Right renal cortex interstitium (tissue), 3 donors: ENCODE results near the gene AUTS2. TPM values are rescaled to one million over a fixed set of nuclear protein-coding genes. Genes with fewer than 3 reads are reported as not detected.

ENCODE experiments used
- DNase-seq, 3 donors: peaks; one replicate each; pipeline ENCODE4 v3.0.0-alpha.2; 2013; ENCODE audit warnings: low read depth in 3 of 3, low spot score in 2 of 3
- polyA plus RNA-seq, 3 donors: library from polyadenylated mRNA; unstranded; fragments of 120-200 nt; gene quantifications; one replicate each; pipeline ENCODE4 v1.2.1, GENCODE V29; 2013; ENCODE audit not compliant: insufficient read length in 3 of 3

AUTS2 gene
- polyA plus RNA-seq, 3 donors = 51.6 to 66.2 (median 55.2) TPM

DNA sequence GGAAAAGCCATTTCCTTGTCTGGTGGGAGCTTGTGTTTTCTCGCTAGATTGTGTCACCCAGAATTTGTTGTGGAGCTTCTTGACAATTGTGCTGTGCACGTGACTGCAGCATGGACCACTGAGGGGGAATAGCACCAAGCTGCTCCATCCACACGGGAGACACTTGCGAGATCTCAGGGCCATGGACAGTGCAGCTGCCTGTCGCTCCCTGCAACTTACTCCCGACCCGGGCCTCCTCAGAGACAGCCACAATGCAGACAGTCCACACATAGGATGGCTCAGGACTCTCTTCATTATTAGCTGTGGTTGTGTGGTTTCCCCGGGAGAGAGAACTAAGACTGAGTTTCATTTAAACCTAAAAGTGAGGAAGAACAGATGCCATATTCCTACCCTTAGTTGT is 860.5 kb downstream of the AUTS2 start:
- no peak for DNase-seq

DNA sequence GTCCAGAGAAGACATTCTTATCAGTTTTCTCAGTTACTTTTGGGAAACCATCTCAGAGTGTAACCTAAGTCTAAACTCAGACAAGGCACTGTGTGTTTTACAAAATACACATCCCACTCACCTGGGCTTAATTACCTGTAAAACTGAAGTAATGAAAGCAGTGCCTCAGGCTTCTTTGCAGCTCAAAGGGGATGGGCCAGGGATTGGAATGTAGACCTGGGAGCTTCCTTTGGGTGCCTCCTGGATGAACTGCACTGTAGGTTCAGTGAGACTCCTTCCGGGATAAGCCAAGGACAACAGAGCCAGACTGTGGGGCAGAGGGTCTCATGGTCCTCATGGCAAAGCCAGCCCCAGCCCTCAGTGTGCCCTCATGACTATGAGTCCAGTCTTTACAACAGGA is 861.3 kb downstream of the AUTS2 start:
- DNase-seq = no peak

DNA sequence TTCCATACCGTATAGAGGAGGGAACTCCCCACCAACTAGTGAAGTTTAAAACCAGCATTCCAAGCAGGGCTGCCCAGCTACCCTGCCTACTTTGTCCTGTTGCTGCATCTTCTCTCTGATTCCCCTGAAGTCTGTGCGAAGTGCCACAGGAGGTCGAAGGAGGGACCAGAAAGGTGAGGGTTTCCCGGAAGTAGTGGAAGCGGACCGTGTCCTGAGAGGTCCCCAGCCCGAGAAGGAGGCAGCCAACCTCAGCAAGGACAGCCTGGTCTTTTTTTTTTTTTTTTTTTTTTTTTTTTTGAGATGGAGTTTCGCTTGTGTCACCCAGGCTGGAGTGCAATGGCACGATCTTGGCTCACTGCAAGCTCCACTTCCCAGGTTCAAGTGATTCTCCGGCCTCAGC is 861.8 kb downstream of the AUTS2 start:
- DNase-seq = no peak

DNA sequence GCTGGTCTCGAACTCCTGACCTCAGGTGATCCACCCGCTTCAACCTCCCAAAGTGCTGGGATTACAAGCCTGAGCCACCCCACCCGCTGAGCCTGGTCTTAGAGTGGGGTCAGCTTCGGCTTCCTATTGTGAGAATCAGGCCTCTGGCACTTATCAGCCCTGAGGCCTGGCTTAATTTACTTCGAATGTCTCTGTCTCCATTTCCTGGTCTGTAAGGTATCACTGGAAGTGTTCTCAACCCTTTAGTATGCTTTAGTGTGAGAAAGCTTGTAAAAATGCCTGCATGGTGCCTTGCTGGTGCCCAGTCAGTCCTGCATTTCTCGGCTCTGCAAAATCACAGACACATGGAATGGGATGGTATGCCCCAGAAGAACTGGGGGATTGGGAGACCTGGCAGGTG is 862.3 kb downstream of the AUTS2 start:
- no peak for DNase-seq

DNA sequence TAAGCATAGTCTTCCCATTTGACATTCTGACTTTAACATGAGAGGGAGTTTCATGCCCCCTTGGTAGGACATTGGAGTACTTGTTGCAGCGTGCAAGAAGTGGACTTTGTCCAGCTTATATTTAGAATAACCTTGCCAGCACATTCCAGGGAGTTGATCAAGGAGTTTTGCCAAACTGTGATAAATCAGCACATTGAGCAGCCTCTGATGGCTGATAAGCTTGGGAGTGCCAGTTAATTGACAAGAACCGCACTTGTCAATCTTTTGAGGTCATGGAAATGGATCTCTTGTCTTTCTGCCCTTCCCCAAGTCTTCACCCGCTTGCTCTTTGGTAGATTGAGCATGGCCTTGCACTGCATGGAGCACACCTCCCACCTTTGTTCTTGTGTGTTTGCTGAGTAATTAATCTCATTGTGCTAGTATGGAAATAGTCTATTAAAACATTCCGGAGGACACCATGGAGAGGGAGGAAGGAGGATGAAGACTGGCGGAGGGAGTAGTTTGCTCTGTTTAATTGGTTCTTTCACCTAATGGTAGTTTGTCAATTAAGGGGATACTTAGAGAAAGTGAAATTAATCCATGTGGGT is 865.2 kb downstream of the AUTS2 start:
- DNase-seq = no peak

DNA sequence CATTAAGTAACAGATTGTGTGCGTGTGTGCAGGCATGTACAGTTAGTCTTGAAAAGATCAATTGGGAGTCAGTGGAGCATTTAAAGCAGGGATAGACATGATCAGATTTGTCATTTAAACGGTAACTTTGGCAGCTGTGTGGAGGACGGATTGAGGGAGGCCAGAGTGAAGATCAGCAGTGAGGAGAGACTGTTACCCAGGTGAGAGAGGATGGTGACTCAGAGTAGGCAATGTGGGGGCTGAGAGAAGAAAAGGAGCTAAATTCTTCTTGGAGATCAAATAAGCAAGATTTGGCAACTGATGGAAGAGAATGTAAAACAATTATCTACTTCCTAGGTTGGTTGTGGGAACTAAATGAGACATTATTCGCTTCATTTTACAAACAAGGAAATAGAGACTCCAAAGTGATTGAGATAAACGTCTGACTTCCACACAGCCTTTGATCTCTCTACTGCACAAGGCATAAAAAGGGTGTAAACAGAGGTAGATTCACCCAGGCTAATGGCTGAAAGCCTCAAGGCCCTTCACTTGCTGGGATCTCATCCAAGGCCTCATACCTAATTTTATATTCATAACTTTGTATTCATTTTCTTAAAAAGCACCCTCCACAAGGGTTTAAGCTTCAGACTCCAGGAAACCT is 868.6 kb downstream of the AUTS2 start:
- DNase-seq = no peak

DNA sequence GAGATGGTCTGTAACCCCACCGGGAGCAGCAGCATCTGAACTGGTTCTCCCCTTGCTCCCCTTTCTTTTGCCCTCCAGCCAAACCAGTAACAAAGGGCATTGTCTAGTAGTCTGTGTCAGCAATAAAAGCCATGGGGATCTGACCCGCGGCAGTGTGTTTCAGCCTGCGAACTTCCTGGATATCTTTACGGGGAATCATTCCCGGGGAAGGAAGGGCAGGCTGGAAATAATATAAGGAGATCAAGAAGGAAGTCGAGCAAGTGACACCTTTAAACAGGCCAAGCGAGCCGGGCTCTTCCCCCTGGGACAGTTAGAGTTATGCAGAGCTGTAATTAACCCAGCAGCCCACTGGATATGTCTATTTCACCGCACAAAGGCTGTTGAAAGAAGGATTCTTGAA is 872.5 kb downstream of the AUTS2 start:
- DNase-seq = no peak

DNA sequence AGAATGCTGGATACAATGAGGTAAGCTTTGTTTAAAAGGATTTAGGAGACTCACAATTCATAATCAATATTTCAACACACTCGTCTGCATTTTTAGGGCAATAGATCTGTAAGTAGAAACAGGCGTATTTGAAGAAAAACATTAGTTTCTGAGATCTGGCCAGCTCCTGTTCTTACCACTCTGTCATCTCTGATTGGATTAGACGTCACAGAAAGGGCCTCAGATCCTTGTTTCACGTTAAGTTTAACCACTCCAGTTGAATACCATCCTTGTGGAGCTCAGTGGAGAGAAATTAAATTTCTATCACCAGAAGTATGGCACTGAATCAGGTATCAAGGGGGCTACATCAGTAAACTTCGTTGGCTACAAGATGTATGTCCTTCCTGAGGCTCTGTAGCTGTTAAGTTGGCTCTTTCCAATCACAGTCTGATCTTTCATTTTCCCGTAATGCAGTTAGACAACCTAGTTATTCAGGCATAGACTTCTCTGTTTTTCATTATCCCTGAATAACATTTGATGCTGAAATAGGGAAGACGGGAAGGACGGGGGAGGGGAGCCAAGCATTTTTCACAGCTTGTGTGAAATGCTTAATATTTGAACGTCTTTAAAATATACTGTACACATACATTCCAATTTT is 874.4 kb downstream of the AUTS2 start:
- no peak for DNase-seq

DNA sequence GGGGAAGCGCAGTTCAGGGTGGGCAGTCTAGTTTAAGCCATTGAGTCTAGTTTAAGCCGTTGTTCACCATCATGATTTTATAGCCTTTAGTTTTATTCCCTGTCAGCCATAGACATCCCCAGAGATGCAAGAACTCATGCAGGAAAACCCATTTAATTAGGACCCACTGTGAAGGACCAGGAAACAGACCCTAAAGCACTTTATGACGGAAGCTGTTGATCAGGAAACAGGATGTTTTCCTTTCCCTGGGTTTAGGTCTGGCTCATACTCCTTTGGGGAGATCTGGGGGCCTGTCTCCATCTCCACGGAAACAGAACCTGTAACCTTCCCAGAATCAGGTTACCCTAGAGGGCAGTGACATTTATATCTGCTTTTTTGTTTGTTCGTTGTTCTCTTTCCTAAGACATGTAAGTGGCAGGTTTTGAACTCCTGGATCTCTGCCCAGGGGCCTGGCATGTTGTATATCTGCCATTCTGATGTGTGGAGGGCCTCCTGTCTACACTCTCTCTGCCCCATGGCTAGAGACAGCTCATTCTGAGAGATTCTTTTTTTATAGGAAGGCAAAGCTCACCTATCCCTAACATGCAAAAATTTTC is 876.5 kb downstream of the AUTS2 start:
- no peak for DNase-seq

DNA sequence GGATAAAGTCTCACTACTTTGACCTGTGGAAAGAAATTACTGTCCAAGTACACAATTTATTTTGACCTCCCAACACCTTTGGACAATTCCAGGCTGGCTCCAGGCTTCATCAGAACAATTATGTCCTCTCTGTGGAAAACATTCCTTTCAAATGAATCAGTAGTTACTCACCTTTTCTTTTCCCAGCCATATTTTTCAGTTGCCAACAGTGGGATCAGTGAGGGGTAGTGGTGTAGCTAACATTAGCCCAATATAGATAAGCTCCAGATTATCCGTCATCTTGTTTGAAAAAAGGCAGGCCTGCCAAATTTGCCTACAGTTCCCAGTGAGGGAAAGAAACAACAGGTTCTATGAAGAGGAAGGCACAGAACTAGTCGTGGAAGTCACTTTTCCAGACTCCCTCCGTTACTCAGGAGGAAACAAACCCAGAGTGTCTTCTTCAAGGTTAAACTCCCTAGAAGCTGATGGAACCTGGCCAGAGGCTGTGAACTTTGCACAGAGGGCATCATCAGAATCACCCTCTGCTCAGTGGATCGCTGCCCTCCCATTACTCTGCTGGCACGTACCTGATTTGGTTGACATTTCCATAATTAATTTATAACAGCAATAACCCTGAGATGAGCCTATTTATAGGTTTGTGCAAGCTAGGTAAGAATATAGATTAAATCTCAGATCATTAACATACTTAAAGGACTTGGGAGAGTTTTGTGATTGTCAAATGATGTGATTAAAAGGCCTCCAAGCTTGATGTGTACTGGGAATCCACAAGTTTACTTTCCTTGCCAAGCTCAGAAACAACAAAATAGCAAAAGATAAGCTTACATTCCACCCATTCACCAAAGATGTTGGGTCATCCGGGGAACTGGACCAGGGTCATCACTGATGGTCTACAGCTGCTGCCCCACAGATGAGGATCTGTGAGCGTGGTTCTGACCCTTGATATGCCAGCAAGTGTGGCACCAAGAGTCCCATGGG is 879.0 kb downstream of the AUTS2 start:
- DNase-seq = no peak

DNA sequence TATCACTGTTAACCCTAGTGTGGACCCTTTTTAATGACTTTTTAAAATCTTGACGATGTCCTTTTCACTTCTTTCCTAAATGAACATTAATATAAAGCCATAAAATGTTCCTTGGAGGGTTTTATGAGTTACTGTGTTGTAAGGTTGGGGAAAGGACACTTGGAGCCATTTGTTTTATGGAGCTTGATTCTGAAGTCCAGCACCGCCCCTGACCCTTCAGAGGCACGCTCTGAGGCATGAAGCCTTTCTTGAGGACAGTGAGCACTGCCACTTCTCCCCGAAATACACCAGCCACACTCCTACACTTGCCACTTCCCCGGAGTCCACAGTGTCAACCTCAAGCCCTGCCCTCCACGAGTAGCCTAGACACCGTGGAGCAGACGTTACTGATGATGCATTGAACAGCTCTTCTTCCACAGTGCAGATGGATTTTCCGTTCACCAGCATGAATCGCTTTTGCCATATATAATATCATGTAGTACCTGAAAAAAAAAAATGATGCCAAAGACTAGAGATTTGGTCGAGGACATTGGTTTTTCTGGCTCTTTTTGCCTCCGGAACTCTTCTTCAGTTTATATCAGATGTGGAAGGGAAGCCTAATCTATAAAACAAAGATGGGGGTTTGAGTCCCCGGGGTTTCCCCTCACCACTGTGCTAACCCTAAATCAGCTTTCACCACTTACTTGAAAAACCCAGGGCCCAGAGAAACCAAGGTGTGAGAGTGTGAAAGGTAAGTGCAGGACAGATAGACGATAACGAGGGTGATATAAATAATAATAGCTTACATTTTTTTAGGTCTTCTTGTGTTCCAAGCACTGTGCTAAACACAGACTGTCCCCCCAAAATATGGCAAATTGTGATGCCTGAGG is 881.1 kb downstream of the AUTS2 start:
- DNase-seq = no peak

DNA sequence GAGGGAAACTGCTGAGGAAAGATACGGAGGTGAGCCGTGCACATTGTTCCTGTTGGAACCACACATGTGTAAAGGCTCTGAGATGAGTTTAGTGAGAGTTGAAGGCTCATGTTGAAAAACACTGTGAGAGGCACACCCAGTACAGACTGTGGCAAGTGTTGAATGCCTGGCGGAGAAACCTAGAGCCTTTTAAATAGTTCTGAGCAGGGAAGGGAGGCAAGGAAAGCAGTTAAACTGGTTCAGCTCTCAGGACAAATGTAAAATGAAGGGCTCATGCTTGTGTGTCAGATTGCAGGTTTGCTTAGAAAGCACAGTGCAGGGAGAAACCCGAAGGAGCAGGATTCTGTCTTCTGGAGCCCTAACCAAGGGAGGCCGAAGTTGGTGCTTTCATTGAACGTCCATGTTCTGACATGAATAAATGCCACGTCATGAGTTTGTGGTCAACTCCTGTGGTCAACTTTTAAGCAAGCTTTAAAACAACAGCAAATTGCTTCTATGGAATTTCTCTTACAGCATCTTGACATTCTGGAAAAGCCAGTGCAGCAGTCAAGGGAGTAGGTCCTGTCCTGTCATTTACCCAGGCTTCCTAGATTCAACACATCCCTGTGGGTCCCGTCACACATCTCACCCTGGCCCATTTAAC is 882.8 kb downstream of the AUTS2 start:
- no peak for DNase-seq

DNA sequence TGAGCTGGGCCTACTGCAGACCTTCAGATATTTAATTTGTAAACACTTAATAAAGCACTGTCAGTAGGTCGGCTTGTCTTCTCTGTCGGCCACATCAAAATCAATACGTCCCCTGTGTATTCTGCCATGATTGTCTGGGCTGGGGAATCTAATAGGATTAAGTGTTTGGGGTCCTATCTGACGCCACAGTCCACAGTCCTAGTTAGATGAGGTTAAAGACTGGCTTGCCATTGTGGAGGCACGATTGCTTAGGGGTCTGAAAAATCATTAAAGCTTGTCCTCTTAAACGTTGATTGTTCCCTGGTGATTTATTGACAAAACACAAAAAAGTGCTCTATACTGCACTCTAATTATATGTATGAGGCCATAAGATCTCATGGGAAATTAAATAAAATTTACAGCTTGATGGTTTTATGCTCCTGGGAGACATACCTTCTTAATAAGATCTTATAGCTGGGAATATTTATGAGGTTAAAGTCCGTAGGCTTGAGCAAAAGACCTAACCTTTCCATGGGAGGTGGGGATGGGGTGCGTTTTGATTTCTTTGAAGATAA is 883.4 kb downstream of the AUTS2 start:
- no peak for DNase-seq

DNA sequence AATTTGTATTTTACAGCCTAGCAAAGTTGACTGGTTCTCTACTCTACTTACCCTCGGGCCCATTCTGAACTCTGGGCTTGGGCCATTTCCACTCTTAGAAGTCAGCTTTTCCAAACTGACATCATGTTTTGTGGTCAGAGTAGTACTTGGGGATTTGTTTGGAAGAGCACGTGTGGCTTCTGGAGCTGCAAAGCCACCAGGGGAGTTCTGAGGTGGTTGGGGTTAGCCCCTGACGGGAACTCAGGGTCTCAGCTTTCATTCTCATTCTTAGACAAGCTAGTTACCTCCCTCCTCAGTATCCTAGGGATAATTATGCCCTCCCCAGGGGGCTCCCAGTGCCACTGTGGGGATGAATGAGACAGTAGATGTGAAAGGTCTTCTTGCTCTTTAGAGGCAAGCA is 886.0 kb downstream of the AUTS2 start:
- no peak for DNase-seq

DNA sequence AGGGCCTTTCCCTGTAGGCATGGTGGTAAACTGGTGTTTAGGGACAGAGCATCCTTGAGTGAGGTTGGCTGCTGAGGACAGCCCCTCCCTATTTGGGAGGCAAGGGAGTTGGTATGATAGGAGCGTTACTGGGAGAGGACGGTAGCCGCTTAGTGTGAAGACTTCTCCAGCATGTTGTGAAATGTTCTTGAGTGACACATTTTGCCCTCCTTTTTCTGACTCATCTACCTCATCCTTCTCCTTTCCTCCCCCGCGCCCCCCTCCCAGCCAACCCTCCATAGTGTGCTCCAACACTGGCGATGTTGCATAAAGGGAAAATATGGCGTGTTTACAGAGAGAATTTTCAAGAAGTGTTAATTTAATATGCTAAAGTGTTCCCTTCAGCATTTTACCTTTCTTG is 888.7 kb downstream of the AUTS2 start:
- DNase-seq = no peak

DNA sequence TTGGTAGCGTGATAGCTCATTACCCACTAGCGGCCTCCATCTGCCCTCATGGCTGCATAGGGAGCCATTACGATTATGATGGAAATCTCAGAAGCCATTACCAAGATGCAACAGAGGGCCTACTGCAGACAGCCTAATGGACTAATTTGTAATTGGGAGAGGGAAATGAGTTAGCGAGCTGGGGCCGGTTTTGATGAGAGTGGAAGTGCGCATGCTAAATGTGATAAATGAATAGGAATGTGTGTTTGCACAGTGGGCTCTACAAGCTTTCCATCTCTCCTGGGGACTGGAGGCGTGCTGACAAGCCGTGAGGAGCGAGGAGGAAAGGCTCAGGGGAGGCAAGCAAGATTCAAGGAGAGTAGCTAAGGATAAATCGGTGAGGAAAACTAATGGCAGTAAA is 889.2 kb downstream of the AUTS2 start:
- DNase-seq = no peak

DNA sequence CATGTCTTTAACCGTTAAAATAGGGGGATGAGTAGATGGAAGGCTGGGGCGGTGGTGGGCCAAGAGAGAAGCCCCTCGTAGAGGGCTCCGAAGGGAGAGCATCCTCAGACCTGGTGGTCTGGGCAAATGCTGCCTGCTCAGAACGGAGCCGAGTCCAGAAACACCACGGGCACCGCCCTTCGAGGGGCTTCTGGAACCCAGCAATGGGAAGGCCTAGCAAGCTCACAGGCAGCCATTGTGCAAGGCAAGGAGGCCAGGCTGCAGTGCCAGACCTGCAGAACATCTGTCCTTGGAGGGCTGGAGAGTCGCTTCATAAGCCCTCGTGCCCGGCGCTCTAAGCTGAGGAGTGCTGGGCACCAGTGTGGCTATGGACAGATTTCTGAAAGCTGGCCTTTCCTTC is 889.6 kb downstream of the AUTS2 start:
- DNase-seq = no peak

DNA sequence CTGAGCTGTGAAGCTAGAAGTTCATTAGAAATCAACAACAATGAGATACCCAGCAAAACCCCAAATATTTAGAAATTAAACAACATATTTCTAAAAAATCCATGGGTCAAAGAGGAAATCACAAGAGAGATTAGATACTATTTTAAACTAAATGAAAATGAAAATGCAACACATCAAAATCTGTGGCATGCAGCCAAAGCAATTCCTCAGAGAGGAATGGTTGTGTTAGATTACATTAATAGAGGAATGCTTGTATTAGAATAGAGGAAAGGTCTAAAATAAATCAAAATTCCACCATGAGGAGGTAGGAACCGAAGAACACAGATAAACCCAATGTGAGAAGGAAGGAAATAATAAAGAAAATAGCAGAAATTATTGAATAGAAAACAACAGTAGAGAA is 891.5 kb downstream of the AUTS2 start:
- no peak for DNase-seq

DNA sequence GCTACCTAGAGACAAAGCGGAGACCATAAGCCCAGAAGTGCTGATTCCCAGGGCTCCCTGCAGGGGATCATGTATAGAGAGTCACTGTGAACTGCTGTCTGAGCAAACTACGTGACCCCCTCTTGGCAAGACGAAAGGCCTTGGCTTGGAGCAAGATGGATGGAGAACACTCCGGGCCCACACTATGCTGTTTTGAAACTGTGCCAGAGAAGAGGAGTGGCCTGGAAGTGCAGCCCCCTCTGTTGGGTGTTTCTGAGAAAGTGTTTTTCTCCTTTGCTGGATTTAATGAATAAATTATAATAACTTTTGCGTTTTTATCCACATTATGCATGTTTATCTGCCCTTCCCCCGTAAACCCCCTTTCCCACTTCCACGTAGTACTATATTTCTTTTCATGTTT is 894.4 kb downstream of the AUTS2 start:
- DNase-seq = no peak
